Measurements from ENCODE around the gene ST8SIA1. TPM values are rescaled to one million over a fixed set of nuclear protein-coding genes. Genes with fewer than 3 reads are reported as not detected.
A peak's percentile ranks its signal among the peaks of the same experiment; 100 is the strongest.

The ST8SIA1 gene
- total and polyA plus RNA-seq, 2 experiments from 2014 or later: 5.3 to 10.1 TPM

GRCh38 chr12:22276867-22277266 lies 57.6 kb downstream of the ST8SIA1 start:
- Histone ChIP-seq H3K27me3 (no peaks in the 10 kb centered on the region), H3K4me1 (ENCODE audit: low read depth) (no peaks in the 10 kb centered on the region), H3K4me3 (no peak overlapping the region), H3K27ac (no peak overlapping the region), H3K36me3 (no peaks in the 10 kb centered on the region), H3K9me3 (ENCODE audit: low read depth) (no peaks in the 10 kb centered on the region)
- TF ChIP-seq CTCF (IDR thresholded peaks at IDR 0.05; ENCODE audit: low read depth, low read length): no peak
- no peak for DNase-seq (ENCODE audit: low read depth in 1 of 2, low spot score in 1 of 2)

- no peaks in the 10 kb centered on the region for H3K27me3 ChIP-seq
- H3K36me3 ChIP-seq: no peaks in the 10 kb centered on the region
- H3K4me3 ChIP-seq: no peak overlapping the region
- H3K27ac ChIP-seq: no peak overlapping the region
- no peaks in the 10 kb centered on the region for H3K9me3 ChIP-seq (ENCODE audit: low read depth)
- no peak for DNase-seq (ENCODE audit: low read depth in 1 of 2, low spot score in 1 of 2)
- TF ChIP-seq CTCF (IDR thresholded peaks at IDR 0.05; ENCODE audit: low read depth, low read length): no peak
- H3K4me1 ChIP-seq (ENCODE audit: low read depth): no peaks in the 10 kb centered on the region
Measured at GRCh38 chr12:22276313-22276712, 58.2 kb downstream of the ST8SIA1 start.

GRCh38 chr12:22275843-22276242 lies 58.7 kb downstream of the ST8SIA1 start:
- TF ChIP-seq CTCF (IDR thresholded peaks at IDR 0.05; ENCODE audit: low read depth, low read length): no peak
- peak; percentile 37 to 100 for DNase-seq (ENCODE audit: low read depth in 1 of 2, low spot score in 1 of 2)
- Histone ChIP-seq H3K4me1 (ENCODE audit: low read depth) (no peaks in the 10 kb centered on the region), H3K27ac (no peak overlapping the region), H3K27me3 (no peaks in the 10 kb centered on the region), H3K36me3 (no peaks in the 10 kb centered on the region), H3K9me3 (ENCODE audit: low read depth) (no peaks in the 10 kb centered on the region), H3K4me3 (no peak overlapping the region)

GRCh38 chr12:22272335-22273151 lies 62.0 kb downstream of the ST8SIA1 start:
- H3K9me3 ChIP-seq (ENCODE audit: low read depth): no peaks in the 10 kb centered on the region
- no peak overlapping the region for H3K4me3 ChIP-seq
- H3K36me3 ChIP-seq: no peaks in the 10 kb centered on the region
- H3K4me1 ChIP-seq (ENCODE audit: low read depth): no peaks in the 10 kb centered on the region
- DNase-seq (ENCODE audit: low read depth in 1 of 2, low spot score in 1 of 2): no peak
- no peak for TF ChIP-seq CTCF (IDR thresholded peaks at IDR 0.05; ENCODE audit: low read depth, low read length)
- H3K27me3 ChIP-seq: no peaks in the 10 kb centered on the region
- H3K27ac ChIP-seq: no peak overlapping the region

- H3K4me1 ChIP-seq (ENCODE audit: low read depth): no peaks in the 10 kb centered on the region
- H3K27ac ChIP-seq: no peak overlapping the region
- no peak for TF ChIP-seq CTCF (IDR thresholded peaks at IDR 0.05; ENCODE audit: low read depth, low read length)
- no peaks in the 10 kb centered on the region for H3K36me3 ChIP-seq
- DNase-seq (ENCODE audit: low read depth in 1 of 2, low spot score in 1 of 2): peak in 1 of 2 donors; percentile 88
- H3K9me3 ChIP-seq (ENCODE audit: low read depth): no peaks in the 10 kb centered on the region
- H3K27me3 ChIP-seq: no peaks in the 10 kb centered on the region
- no peak overlapping the region for H3K4me3 ChIP-seq
Measured at GRCh38 chr12:22271023-22271422, 63.5 kb downstream of the ST8SIA1 start.
